ENCODE measurements around the gene FAM107B. TPM values are rescaled to one million over a fixed set of nuclear protein-coding genes. Genes with fewer than 3 reads are reported as not detected.

Gene FAM107B
- total and polyA plus RNA-seq, 10 of the 15 experiments (the other 5 are each of a cell fraction or from before 2014, with no cell fraction given), result 22.9 to 162 (median 86.6) TPM

DNA sequence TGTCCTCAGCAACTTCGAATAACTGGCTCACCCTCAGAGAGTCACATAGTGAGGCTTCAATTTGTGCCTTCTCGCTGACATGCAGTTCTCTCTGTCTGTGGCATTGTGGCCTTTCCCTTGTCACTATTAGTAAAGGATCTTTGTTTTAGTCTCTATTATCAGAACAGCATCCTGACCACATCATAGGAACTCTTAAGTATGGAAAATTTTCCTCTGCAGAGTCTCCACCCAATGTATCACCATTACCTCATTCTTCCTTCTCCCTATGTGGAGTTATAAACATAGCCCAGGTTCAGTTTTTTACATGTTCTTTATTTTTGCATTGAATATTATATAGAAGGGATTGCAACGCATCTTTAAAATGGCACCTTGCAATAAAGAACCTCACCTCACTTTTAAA, 112.9 kb downstream of the FAM107B start:
- no peak overlapping the region for H3K4me2 ChIP-seq (ENCODE audit: control insufficient read depth, insufficient read depth)
- H3K79me2 ChIP-seq (ENCODE audit: control insufficient read depth, insufficient read depth, low read length), result no peaks in the 10 kb centered on the region
- ChIA-PET POLR2A (no interaction called here), SMC1A (ENCODE audit: uncharacterized antibody, unreplicated experiment) (interaction anchor here (1.0 to 1.3 kb wide), 3 partner anchors 9 to 175 kb away, joined by 3 to 4 read pairs (median 3); partner anchors contain the start of gene CDNF), CTCF (no interaction called here), RAD21 (ENCODE audit: unreplicated experiment) (no interaction called here)
- peaks cover 24% of the 10 kb centered on the region for H3K9me3 ChIP-seq (replicated peaks; ENCODE audit: control insufficient read depth, insufficient read depth, low read length)
- H3K4me3 ChIP-seq, result no peak overlapping the region
- H3K27me3 ChIP-seq (replicated peaks in 1 of 2; ENCODE audit: control insufficient read depth in 2 of 2, insufficient read depth in 2 of 2, low read length in 1 of 2), result no peaks in the 10 kb centered on the region; a peak in 1 of 4 replicates
- DNase-seq (ENCODE audit: low read depth, low spot score) (no peak), ATAC-seq (no peak), FAIRE-seq (no peak)
- in situ Hi-C loops (cut with MboI), result loop anchor here (5.0 kb wide), 1 partner anchor 80 kb away; no protein-coding TSS in a partner anchor
- H3K27ac ChIP-seq (ENCODE audit: control insufficient read depth, insufficient read depth), result no peak overlapping the region
- intact Hi-C loops (cut with micrococcal nuclease; ENCODE audit: unreplicated experiment), result no loop called here
- no peak for TF ChIP-seq POLR2A (IDR thresholded peaks at IDR 0.05; ENCODE audit: low read depth, low read length)
- no peak for TF ChIP-seq NR2C2 (IDR thresholded peaks at IDR 0.05; ENCODE audit: borderline replicate concordance, control insufficient read depth, insufficient read length, low read depth)
- TF ChIP-seq GATAD2B (conservative IDR thresholded peaks at IDR 0.05; ENCODE audit: low read depth), result no peak
- TF ChIP-seq BACH1 (IDR thresholded peaks at IDR 0.05; ENCODE audit: borderline replicate concordance), result no peak
- TF ChIP-seq, protein P1, sequence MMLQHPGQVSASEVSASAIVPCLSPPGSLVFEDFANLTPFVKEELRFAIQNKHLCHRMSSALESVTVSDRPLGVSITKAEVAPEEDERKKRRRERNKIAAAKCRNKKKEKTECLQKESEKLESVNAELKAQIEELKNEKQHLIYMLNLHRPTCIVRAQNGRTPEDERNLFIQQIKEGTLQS (IDR thresholded peaks at IDR 0.05; ENCODE audit: borderline replicate concordance, extremely low read depth, low read depth, low read length), result no peak
- TF ChIP-seq EED (IDR thresholded peaks at IDR 0.05; ENCODE audit: low read depth), result no peak
- no peak for TF ChIP-seq SMC3 (IDR thresholded peaks at IDR 0.05; ENCODE audit: borderline replicate concordance, low read length)
- TF ChIP-seq, protein P2, sequence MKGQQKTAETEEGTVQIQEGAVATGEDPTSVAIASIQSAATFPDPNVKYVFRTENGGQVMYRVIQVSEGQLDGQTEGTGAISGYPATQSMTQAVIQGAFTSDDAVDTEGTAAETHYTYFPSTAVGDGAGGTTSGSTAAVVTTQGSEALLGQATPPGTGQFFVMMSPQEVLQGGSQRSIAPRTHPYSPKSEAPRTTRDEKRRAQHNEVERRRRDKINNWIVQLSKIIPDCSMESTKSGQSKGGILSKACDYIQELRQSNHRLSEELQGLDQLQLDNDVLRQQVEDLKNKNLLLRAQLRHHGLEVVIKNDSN (IDR thresholded peaks at IDR 0.05; ENCODE audit: borderline replicate concordance, extremely low read length, insufficient read depth, low read depth, low read length), result no peak
- no peak for TF ChIP-seq SPI1 (IDR thresholded peaks at IDR 0.05; ENCODE audit: borderline replicate concordance, insufficient read depth, low read depth, low read length)
- TF ChIP-seq, protein P3, sequence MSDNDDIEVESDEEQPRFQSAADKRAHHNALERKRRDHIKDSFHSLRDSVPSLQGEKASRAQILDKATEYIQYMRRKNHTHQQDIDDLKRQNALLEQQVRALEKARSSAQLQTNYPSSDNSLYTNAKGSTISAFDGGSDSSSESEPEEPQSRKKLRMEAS (IDR thresholded peaks at IDR 0.05; ENCODE audit: low read depth, low read length), result no peak
- H2AFZ ChIP-seq (ENCODE audit: control insufficient read depth, low read depth, low read length), result no peak overlapping the region
- H3K36me3 ChIP-seq (ENCODE audit: control insufficient read depth in 2 of 2, insufficient read depth in 2 of 2, low read length in 1 of 2), result no peaks in the 10 kb centered on the region
- WGBS (ENCODE audit: insufficient coverage, insufficient replicate concordance, low lambda C conversion rate, missing lambda C conversion rate), result 86% methylated on average over 3 of the region's 3 CpGs
- peaks cover 43% of the 10 kb centered on the region for H3K4me1 ChIP-seq (ENCODE audit: control insufficient read depth, insufficient read depth, low read length)
- no TSS peak for BruUV-seq (replicated peaks)
- H3K9ac ChIP-seq (ENCODE audit: control insufficient read depth, insufficient read depth, low read length), result no peak overlapping the region
- H4K20me1 ChIP-seq (ENCODE audit: control insufficient read depth, insufficient read depth), result no peaks in the 10 kb centered on the region

All from GM12878 (cell line).